Naive thymus-derived CD8-positive, alpha-beta T cell (primary cell): ENCODE results near the gene ADAMTSL5. TPM values are rescaled to one million over a fixed set of nuclear protein-coding genes. Genes with fewer than 3 reads are reported as not detected.
A peak's percentile ranks its signal among the peaks of the same experiment; 100 is the strongest.

Experiments used
- ATAC-seq, 2 donors: fragments of 150-1000 bp; cut with Tn5 transposase in 1 of 2; sonication (Bioruptor Pico), chemical (Tn5 transposase) in 1 of 2; 1 replicate in 1 of 2; 2 replicates in 1 of 2; pipeline ENCODE4 v1.10.0; 2021; ENCODE audit warnings: mild to moderate bottlenecking in 2 of 2, moderate library complexity in 2 of 2
- POLR2A ChIA-PET: fragments of 350-600 bp; sonication (Branson Sonifier 250); formaldehyde crosslinking; loops from one replicate; lab custom pipeline; 2021; ENCODE audit warnings: antibody characterized with exemption; lab: Charles Lee
- DNase-seq, 10 donors: peaks; one replicate each; pipeline versions ENCODE4 v3.0.0 to v3.0.0-alpha.2; 2020 to 2022
- H3K27ac Mint-ChIP-seq, 10 donors: one replicate each; pipeline ENCODE4 v1.8.0; 2020 to 2022; ENCODE audit warnings: mild to moderate bottlenecking in 10 of 10, mixed read lengths in 10 of 10, moderate library complexity in 4 of 10, inconsistent platforms in 1 of 10
- H3K27me3 Mint-ChIP-seq, 5 donors: one replicate each; pipeline ENCODE4 v1.8.0; 2021 to 2022; ENCODE audit warnings: mixed read lengths in 5 of 5
- H3K36me3 Mint-ChIP-seq, 3 donors: one replicate each; pipeline ENCODE4 v1.8.0; 2020 to 2022; ENCODE audit warnings: mixed read lengths in 3 of 3, mild to moderate bottlenecking in 2 of 3, inconsistent platforms in 1 of 3
- H3K4me1 Mint-ChIP-seq, 4 donors: one replicate each; pipeline ENCODE4 v1.8.0; 2021 to 2022; ENCODE audit warnings: mixed read lengths in 4 of 4
- H3K4me3 Mint-ChIP-seq, 10 donors: one replicate each; pipeline ENCODE4 v1.8.0; 2020 to 2022; ENCODE audit warnings: mild to moderate bottlenecking in 10 of 10, mixed read lengths in 10 of 10, moderate library complexity in 6 of 10, inconsistent platforms in 1 of 10
- H3K9me3 Mint-ChIP-seq, 9 donors: one replicate each; pipeline ENCODE4 v1.8.0; 2020 to 2022; ENCODE audit warnings: mixed read lengths in 9 of 9, mild to moderate bottlenecking in 3 of 9, inconsistent platforms in 1 of 9, moderate library complexity in 1 of 9
- polyA plus RNA-seq, 3 donors: library from polyadenylated mRNA; unstranded; fragments of 300-500 nt; fragmentation: Illumina TruSeq; gene quantifications; one replicate each; pipeline ENCODE4 v1.2.3, GENCODE V29; 2021
- total RNA-seq, 8 experiments: library from RNA in 2 of 8; stranded (reverse) in 2 of 8; gene quantifications; one replicate each; pipeline ENCODE4 v1.2.3 and lab custom pipeline; 2021 to 2026

The ADAMTSL5 gene
- total and polyA plus RNA-seq, 5 experiments from 2014 or later: 0.47 to 4.5 (median 2.5) TPM

- Mint-ChIP-seq H3K27ac (no peak overlapping the region), H3K27me3 (peaks cover 0 to 2% (median 0%) of the 10 kb centered on the region in 5 donors), H3K4me1 (peaks cover 0 to 3% (median 2%) of the 10 kb centered on the region in 4 donors), H3K4me3 (no peak overlapping the region), H3K9me3 (no peaks in the 10 kb centered on the region), H3K36me3 (no peaks in the 10 kb centered on the region)
- no peak for ATAC-seq
- POLR2A ChIA-PET: no interaction called here
- peak in 1 of 10 donors; percentile 45 for DNase-seq
These were observed 15.9 kb downstream of the ADAMTSL5 start for GRCh38 chr19:1496714-1497577.

- DNase-seq: peak in 1 of 10 donors; percentile 49
- no peak overlapping the region for H3K27ac Mint-ChIP-seq
- no peak for ATAC-seq
- POLR2A ChIA-PET: no interaction called here
- H3K4me1 Mint-ChIP-seq: peaks cover 4 to 8% (median 5%) of the 10 kb centered on the region in 4 donors
- H3K9me3 Mint-ChIP-seq: no peaks in the 10 kb centered on the region
- H3K36me3 Mint-ChIP-seq: no peaks in the 10 kb centered on the region
- H3K4me3 Mint-ChIP-seq: no peak overlapping the region
- H3K27me3 Mint-ChIP-seq: peaks cover 0 to 2% (median 0%) of the 10 kb centered on the region in 5 donors
These were observed 16.8 kb downstream of the ADAMTSL5 start for GRCh38 chr19:1495799-1496713.

DNA sequence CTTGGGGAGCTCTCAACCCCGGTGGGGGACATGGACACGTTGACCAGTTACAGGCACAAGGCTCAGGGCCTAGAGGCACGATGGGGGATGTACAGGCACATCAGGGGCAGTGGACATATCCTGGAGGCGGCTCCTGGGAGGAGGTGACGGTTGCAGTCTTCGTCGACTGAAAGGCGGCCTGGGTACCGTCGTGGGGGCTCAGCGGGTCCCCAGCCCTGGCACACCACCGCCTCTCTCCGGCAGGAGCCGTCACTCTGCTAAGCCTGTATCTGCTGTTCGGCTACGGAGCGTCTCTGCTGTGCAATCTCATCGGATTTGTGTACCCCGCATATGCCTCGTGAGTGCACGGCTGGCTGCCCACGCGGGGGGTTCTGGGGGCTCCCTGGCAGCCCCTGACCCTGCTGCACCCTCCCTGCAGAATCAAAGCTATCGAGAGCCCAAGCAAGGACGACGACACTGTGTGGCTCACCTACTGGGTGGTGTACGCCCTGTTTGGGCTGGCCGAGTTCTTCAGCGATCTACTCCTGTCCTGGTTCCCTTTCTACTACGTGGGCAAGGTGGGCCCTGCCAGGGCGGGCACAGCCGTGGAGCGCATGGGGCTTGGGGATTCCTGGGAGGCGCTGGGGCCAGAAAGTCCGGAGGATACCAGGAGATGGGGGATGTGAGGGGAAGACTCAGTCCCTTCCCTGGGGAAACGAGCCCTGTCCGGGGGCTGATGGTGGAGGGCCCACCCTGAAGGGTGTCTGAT, 17.6 kb downstream of the ADAMTSL5 start:
- H3K27me3 Mint-ChIP-seq: peaks cover 0 to 2% (median 0%) of the 10 kb centered on the region in 5 donors
- H3K27ac Mint-ChIP-seq: peak overlapping the region in 1 of 10 donors; percentile 17

DNA sequence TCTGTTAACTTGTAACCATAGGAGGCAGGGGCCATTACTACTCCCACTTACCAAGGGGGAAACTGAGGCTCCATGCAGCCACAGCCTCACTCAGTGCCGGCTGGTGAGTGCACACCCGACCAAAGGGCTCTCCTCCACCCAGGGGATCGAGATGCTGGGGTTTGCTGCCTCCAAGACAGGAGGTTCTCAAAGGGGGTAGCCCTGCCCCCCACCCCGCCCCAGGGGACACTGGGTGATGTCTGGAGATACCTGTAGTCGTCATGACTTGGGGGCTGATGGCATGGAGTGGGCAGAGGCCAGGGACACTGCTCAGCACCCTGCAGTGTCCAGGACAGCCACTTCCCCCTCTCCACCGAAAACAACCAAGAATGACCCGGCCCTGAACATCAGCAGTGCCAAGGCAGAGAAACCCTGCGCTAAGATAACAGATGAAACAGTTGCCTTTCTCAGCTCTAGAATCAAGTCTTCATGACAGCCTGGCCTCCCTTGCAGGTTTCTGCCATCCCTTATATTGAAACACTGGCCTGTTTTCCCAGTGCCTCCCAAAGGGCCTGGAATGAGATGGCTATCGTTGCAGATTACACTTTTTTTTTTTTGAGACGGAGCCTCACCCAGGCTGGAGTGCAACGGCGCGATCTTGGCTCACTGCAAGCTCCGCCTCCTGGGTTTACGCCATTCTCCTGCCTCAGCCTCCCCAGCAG, 18.6 kb downstream of the ADAMTSL5 start:
- no peak overlapping the region for H3K27ac Mint-ChIP-seq
- POLR2A ChIA-PET: no interaction called here
- peaks cover 10 to 20% (median 14%) of the 10 kb centered on the region in 4 donors for H3K4me1 Mint-ChIP-seq

More for the DNA sequence above, 17.6 kb downstream of the ADAMTSL5 start:
- DNase-seq (no peak), ATAC-seq (no peak)
- Mint-ChIP-seq H3K4me1 (peaks cover 7 to 14% (median 8%) of the 10 kb centered on the region in 4 donors), H3K36me3 (no peaks in the 10 kb centered on the region), H3K9me3 (no peaks in the 10 kb centered on the region), H3K4me3 (no peak overlapping the region)
- POLR2A ChIA-PET: no interaction called here

GRCh38 chr19:1492474-1493006, 20.3 kb downstream of the ADAMTSL5 start:
- peaks cover 11 to 22% (median 15%) of the 10 kb centered on the region in 4 donors for H3K4me1 Mint-ChIP-seq
- H3K27me3 Mint-ChIP-seq: peaks cover 0 to 2% (median 0%) of the 10 kb centered on the region in 5 donors
- ATAC-seq: no peak
- H3K9me3 Mint-ChIP-seq: no peaks in the 10 kb centered on the region
- no peaks in the 10 kb centered on the region for H3K36me3 Mint-ChIP-seq
- H3K4me3 Mint-ChIP-seq: peak overlapping the region in 7 of 10 donors; percentile 28 to 85 (median 77)
- DNase-seq: no peak
- POLR2A ChIA-PET: no interaction called here
- H3K27ac Mint-ChIP-seq: no peak overlapping the region

More for the DNA sequence above, 18.6 kb downstream of the ADAMTSL5 start:
- peaks cover 0 to 2% (median 0%) of the 10 kb centered on the region in 5 donors for H3K27me3 Mint-ChIP-seq
- no peaks in the 10 kb centered on the region for H3K36me3 Mint-ChIP-seq
- H3K4me3 Mint-ChIP-seq: no peak overlapping the region
- ATAC-seq: no peak
- peak in 1 of 10 donors; percentile 53 for DNase-seq
- no peaks in the 10 kb centered on the region for H3K9me3 Mint-ChIP-seq

- peaks cover 11 to 22% (median 15%) of the 10 kb centered on the region in 4 donors for H3K4me1 Mint-ChIP-seq
- POLR2A ChIA-PET: interaction anchor here (0.6 to 2.2 kb wide), 6 partner anchors 12 to 413 kb away, joined by 3 to 14 read pairs (median 6); partner anchors contain the start of genes C19orf25 and CIRBP
- H3K27ac Mint-ChIP-seq: peak overlapping the region in 4 of 10 donors; percentile 32 to 83 (median 44)
- H3K4me3 Mint-ChIP-seq: peak overlapping the region; percentile 72 to 86 (median 80)
- H3K27me3 Mint-ChIP-seq: peaks cover 0 to 2% (median 0%) of the 10 kb centered on the region in 5 donors
- DNase-seq (no peak), ATAC-seq (no peak)
- H3K36me3 Mint-ChIP-seq: no peaks in the 10 kb centered on the region
- H3K9me3 Mint-ChIP-seq: no peaks in the 10 kb centered on the region
These were observed 21.0 kb downstream of the ADAMTSL5 start for GRCh38 chr19:1491849-1492170.

- H3K9me3 Mint-ChIP-seq: no peaks in the 10 kb centered on the region
- no peaks in the 10 kb centered on the region for H3K27me3 Mint-ChIP-seq
- H3K27ac Mint-ChIP-seq: peak within 1 kb of the TSS in 9 of 10 donors; percentile 80 to 97 (median 90)
- H3K4me3 Mint-ChIP-seq: peak within 1 kb of the TSS; percentile 85 to 93 (median 88)
- ATAC-seq (no peak), DNase-seq (no peak)
- POLR2A ChIA-PET: interaction anchor here (0.5 to 2.2 kb wide), 19 partner anchors 9 to 1691 kb away, joined by 3 to 14 read pairs (median 3); partner anchors contain the start of genes C19orf25, CIRBP and NDUFS7
- H3K36me3 Mint-ChIP-seq: no peaks in the 10 kb centered on the region
- H3K4me1 Mint-ChIP-seq: peaks cover 8 to 22% (median 15%) of the 10 kb centered on the region in 4 donors
These were observed 21.5 kb downstream of the ADAMTSL5 start, which contains the start of gene REEP6 for GRCh38 chr19:1491114-1491848. Gene REEP6 (plus strand): TSS chr19:1491181. CDS start chr19:1491270, 89 bp downstream.

DNA sequence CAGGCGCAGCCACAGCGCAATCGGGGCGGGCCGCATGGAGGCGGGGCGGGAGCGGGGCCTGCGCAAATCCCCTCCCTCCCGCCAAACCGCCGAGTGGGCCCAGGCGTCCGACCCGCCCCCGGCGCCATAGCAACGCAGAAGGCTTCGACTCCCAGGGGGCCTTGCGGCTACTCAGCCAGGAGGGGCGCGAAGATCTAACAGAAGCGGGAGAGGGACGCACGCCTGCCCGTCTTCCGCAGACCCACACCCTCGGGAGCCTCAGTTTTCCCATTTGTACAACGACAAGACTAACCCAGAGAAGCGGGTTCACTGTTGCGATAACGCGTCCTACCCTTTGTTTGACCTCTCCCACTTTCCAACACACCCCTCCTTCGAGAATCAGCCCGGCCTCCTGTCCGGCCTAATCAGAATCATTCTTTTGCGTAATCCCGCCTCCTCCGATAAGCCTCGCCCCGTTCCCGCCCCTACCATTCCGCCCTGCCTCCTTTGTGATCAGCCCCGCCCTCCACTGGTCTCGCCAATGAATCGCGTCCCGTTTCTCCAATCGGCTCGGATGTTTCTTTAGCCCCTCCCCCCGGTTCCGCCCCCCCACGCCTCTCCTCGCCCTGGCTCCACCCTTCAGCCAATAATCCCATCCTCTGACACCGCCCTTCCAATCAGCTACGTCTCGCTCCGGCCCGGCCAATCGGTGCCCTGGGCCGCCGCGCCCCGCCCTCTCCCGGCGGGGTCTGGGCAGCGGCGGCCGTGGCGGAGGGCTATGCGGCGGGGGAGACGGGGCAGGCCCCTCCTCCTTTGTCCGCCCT, 22.3 kb downstream of the ADAMTSL5 start, which contains the start of gene PCSK4:
TSS of gene PCSK4 (minus strand) at position 40 of the 803 bp plus-strand sequence. CDS start at position 36, 4 bp downstream.
- Mint-ChIP-seq H3K4me3 (peak within 1 kb of the TSS; percentile 85 to 93 (median 88)), H3K27ac (peak within 1 kb of the TSS; percentile 14 to 97 (median 89)), H3K27me3 (no peaks in the 10 kb centered on the region), H3K4me1 (peaks cover 8 to 22% (median 15%) of the 10 kb centered on the region in 4 donors), H3K36me3 (no peaks in the 10 kb centered on the region), H3K9me3 (no peaks in the 10 kb centered on the region)
- ATAC-seq (peak; percentile 84 to 88), DNase-seq (peak; percentile 94 to 100 (median 98))
- POLR2A ChIA-PET: interaction anchor here (0.5 to 2.2 kb wide), 19 partner anchors 8 to 1692 kb away, joined by 3 to 14 read pairs (median 3); partner anchors contain the start of genes C19orf25, CIRBP and NDUFS7

DNA sequence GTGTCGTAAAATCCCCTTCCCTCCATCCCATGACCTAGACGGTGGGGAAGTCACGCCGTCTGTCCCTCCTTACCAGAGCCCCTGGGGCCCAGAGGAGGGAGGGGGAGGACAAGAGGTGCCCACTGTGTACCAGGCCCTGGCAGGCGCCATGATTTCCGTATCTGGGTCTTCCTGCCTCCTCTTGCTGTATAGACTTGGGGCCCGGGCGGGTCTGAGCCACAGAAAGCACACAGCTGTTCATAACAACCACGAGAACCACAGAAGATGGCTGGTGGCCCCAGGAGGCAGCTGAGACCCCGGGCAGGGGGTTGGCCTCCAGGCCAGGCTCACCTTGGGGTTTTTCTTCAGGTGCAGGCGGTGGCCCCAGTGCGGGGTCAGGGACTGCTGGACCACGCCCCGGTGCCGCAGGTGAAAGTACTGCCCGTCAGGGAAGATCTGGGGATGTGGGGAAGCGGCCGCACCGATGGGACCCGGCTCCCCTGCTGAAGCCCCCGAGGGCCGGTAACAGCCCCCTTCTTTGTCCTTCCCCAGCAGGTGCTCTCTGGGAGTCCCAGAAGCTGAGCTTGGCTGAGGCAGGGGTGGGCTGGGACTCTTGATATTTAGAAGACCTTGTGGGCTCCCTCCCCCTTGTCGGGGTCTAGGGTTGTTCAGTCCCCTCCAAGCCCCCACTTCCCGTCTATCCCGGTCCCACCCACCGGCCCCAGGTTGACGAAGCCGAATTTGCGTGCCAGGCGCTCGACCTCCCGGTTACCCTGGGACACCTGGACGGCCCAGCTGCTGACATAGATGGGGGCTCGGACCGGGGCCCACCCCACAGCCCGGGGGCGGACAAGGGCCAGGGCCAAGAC, 23.1 kb downstream of the ADAMTSL5 start:
- Mint-ChIP-seq H3K36me3 (no peaks in the 10 kb centered on the region), H3K9me3 (no peaks in the 10 kb centered on the region), H3K27me3 (no peaks in the 10 kb centered on the region), H3K27ac (peak overlapping the region in 8 of 10 donors; percentile 8 to 85 (median 48)), H3K4me1 (peaks cover 8 to 22% (median 15%) of the 10 kb centered on the region in 4 donors), H3K4me3 (peak overlapping the region; percentile 65 to 86 (median 74))
- no peak for ATAC-seq
- POLR2A ChIA-PET: interaction anchor here (0.6 to 2.2 kb wide), 7 partner anchors 13 to 468 kb away, joined by 3 to 10 read pairs (median 4); no protein-coding TSS in a partner anchor
- peak in 1 of 10 donors; percentile 40 for DNase-seq
